GM15510 (cell line): Measurements from ENCODE around the gene IL12RB2.

Experiments
- POLR2A ChIP-seq: IDR thresholded peaks from 3 replicates; pipeline ENCODE4 v1.6.1; 2011; ENCODE audit warnings: borderline replicate concordance; ENCODE audit not compliant: insufficient read length; ENCODE audit errors: extremely low read depth

IL12RB2 gene

GRCh38 chr1:67307251-67308060, at the start of gene IL12RB2:
Gene IL12RB2, plus strand, starts transcription at chr1:67307873. Its CDS starts 12,496 bp downstream, at chr1:67320369.
- no peak for TF ChIP-seq POLR2A

GRCh38 chr1:67261680-67262079, 46.0 kb upstream of the IL12RB2 start:
- TF ChIP-seq POLR2A = no peak

GRCh38 chr1:67262735-67263134, 44.9 kb upstream of the IL12RB2 start:
- TF ChIP-seq POLR2A = no peak

- TF ChIP-seq POLR2A = no peak
Measured at GRCh38 chr1:67264152-67264551, 43.5 kb upstream of the IL12RB2 start.

- TF ChIP-seq POLR2A = no peak
Measured at GRCh38 chr1:67264899-67265298, 42.8 kb upstream of the IL12RB2 start.

- TF ChIP-seq POLR2A = no peak
Measured at GRCh38 chr1:67269061-67269460, 38.6 kb upstream of the IL12RB2 start.

GRCh38 chr1:67270541-67270940, 37.1 kb upstream of the IL12RB2 start:
- no peak for TF ChIP-seq POLR2A

- no peak for TF ChIP-seq POLR2A
Measured at GRCh38 chr1:67273591-67273990, 34.1 kb upstream of the IL12RB2 start.

GRCh38 chr1:67274623-67275325, 32.9 kb upstream of the IL12RB2 start:
- TF ChIP-seq POLR2A = no peak

- no peak for TF ChIP-seq POLR2A
Measured at GRCh38 chr1:67280696-67281095, 27.0 kb upstream of the IL12RB2 start.

- no peak for TF ChIP-seq POLR2A
Measured at GRCh38 chr1:67281244-67281643, 26.4 kb upstream of the IL12RB2 start.

GRCh38 chr1:67285780-67286488, 21.7 kb upstream of the IL12RB2 start:
- no peak for TF ChIP-seq POLR2A

- no peak for TF ChIP-seq POLR2A
Measured at GRCh38 chr1:67290236-67290635, 17.4 kb upstream of the IL12RB2 start.

GRCh38 chr1:67294836-67295617, 12.6 kb upstream of the IL12RB2 start:
- TF ChIP-seq POLR2A = no peak
